ENCODE data around the gene DISC1.

DISC1 gene

DNA sequence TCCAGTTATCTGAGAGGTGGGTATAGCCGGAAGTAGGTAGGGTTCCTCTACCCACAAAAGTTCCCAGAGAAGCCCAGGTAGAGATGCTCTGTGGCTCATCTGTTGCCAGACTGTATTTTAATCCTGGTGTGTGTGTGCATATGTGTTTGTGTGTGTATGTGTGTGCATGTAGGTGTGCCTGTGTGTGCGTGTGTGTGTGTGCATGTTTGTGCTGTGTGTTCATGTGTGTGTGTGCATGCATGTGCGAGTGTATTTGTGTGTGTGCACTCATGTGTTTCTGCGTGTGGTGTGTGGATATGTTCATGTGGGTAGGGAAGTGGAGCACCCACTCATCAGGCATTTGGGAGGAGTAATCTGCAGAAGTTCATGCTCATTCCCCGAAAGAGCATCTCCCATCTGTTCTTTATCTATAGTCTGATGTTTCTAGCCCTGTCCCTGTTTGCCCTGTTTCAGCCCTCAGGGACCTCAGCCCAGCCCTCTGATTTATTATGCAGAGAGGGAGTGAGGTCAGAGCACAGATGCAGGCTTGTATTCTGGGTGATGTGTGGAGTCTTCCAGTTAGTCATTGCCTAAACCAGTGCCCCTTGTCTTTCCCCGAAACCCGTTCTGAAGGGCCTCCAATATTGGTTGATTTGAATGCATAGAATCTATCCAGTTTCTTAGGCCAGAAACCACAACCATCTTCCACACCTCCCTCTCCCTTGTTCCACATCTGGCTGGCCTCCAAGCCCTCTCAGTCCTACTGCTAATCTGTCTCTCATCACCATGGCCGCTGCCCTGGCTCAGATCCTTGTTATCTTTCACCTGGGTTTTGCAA, 69.1 kb downstream of the DISC1 start:
- no peak for DNase-seq (ENCODE audit: low read depth, low spot score)

GRCh38 chr1:231699784-231700183, 73.2 kb downstream of the DISC1 start:
- DNase-seq (ENCODE audit: low read depth, low spot score) = no peak

GRCh38 chr1:231701306-231701705, 74.7 kb downstream of the DISC1 start:
- no peak for DNase-seq (ENCODE audit: low read depth, low spot score)

DNA sequence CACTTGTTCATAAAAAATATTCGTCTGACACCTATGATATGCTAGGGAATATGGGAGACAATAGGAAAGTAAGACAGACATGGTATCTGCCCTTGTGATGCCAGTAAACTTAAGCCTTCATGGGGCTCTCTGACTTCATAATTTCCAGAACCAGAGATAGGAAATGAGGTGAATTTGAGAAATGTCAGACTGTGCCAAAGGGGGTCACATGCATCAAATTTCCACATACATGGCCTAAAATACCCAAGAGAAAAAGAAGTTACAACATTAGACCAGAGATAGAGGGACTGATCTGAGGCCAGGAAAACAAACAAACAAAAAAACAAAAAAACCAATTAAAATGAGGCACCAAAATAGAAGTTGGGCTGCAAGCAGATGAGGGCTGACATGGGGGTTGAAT, 75.7 kb downstream of the DISC1 start:
- DNase-seq (ENCODE audit: low read depth, low spot score) = no peak

DNA sequence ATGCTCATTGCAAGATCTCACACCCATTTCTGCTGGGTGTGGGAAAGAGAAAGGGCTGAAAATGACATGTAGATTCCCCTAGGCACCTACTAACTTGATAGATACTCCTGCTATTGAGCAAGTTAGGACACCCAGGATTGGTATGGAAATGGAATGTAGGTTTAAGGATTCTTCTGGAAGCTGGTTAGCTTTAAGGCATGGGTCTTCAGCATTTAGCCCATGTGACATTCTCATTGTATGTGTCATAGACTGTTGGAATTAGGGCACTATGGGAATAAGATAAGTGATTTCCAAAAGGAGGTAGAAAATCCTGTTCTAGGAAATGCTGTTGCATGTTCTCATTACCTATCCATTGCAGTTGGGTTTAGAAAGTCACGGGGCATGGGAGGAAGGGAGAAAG, 76.2 kb downstream of the DISC1 start:
- no peak for DNase-seq (ENCODE audit: low read depth, low spot score)

DNA sequence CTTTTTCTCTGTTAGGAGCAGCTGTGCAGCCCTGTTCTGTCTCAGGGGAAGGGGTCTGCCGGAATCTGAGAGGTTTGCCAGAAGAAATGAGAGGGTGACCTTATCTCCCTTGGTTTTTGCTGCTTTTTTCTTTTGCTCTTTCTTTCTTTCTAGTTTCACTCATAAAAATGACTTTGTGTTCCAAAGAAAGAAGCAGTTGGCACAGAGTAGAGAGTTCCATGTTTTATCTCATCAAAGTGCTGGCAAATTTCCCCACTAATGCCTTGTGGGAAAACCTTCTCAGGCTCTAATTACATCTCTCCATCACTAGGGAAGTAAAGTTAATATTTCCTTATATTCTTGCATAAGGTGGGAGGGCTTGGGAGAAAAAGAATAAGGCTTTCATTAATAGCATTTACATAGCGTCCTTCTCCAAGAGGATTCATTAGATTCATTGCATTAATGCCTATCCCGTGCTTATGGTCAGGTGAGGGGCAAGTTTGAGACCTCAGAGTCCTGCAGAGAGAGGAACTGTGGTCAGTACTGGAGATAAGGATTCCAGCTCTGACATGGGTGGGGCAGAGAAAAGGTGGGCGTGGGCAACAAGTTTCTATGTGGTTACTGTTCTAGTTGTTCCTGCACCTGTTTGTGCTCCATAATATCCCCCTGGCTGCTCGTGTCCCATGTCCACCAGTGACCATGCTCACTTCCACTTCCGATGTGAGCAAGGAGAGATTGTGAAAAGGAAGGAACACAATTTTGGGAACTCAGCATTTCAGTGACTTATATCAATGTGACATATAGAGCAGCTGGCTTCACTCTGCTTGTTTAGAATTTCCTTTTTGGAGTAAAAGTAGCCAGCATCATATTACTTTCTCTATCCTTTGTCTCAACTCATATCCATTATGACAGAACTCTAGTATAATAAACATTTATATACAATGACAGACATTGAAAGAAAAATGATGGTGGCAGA, 79.5 kb downstream of the DISC1 start:
- DNase-seq (ENCODE audit: low read depth, low spot score) = no peak

DNA sequence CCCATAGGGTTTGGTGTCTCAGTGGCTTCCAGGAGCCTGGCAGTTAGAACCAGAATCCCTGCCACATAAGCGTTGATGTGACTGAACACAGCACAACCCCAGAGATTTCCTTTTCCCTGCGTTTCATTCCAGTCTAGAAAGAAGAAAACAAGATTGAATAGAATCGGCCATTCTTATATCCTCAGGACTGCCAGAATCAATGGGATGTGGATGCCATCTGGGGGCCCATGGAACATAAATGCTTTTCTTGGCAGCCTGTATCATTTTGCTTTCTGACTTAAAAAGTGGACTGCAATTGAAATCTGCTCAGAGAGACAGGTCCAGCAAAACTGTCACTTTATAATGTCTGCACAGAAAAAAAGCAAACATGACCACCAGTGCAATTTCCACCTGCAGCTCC, 80.3 kb downstream of the DISC1 start:
- no peak for DNase-seq (ENCODE audit: low read depth, low spot score)

DNA sequence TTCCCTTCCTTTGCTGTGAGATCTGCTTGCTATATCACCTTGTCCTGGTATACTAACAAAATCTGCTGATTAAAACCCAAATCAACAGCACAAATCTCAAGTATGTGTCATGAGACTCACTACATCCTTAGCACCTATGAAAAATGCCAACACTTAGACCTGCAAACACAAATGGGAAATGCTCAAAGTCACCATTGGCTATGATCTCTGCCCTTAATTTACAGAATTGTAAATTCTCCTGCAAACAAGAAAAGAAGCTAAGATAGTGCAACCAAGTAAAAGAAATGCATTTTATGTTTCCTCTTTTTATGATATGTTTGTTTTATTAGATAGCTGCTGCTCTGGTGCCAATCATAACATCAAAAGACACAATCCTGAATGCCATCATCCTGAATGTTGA, 80.8 kb downstream of the DISC1 start:
- no peak for DNase-seq (ENCODE audit: low read depth, low spot score)

- DNase-seq (ENCODE audit: low read depth, low spot score) = no peak
These were observed 81.8 kb downstream of the DISC1 start for GRCh38 chr1:231708394-231708793.

- DNase-seq (ENCODE audit: low read depth, low spot score) = no peak
These were observed 87.8 kb downstream of the DISC1 start for GRCh38 chr1:231714440-231714839.

GRCh38 chr1:231715816-231716722, 89.5 kb downstream of the DISC1 start:
- DNase-seq (ENCODE audit: low read depth, low spot score) = no peak

DNA sequence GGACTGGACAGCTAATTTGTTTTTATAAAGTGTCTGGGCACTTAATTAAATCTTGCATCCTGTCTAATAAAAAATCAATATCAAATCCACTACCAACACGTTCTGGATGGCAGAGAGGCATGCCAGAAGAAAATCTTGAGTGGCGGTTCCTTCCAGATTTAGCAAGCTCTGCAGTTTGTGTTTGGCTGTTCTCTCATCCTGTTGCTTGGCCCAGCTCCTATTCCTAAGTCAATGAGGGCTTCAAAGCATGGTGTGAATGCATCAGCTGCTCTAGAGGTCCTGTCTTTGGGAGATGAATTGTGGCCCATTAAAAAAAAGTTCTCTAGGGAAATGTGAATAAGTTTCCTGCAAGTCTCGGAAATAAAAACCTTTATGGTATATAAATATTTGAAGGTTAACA, 90.3 kb downstream of the DISC1 start:
- no peak for DNase-seq (ENCODE audit: low read depth, low spot score)

- no peak for DNase-seq (ENCODE audit: low read depth, low spot score)
These were observed 93.0 kb downstream of the DISC1 start for GRCh38 chr1:231719485-231720183.

DNA sequence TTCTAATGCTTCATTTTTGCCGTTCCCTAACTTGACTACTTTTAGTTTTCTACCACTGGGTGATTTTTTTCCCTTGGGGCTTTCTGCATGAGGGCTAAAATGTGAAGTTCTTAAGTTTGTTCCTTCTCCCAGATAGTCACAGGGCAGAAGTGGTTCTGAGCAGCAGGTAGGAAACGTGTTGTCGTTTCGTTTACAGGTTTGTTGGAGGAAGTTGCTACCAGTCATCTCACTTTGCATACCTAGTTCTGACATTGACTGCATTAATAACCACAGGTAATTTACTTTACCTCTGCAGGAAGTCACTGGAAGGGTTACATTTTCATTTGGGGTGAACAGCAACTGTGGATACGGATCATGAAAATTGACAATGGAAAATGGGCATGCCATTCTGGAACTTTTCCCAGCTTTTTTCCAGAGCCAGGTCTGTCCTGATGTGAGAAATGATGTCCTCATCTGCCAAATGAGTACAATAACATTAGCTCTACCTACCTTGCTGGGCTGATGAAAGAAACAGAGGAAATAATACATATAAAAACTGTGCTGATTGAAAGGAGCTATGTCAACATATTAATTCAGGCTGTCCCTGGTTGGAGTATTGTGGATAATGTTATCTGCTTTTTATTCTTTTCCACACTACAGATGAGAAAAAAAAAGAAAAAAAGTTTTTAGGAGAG, 94.2 kb downstream of the DISC1 start:
- no peak for DNase-seq (ENCODE audit: low read depth, low spot score)

DNA sequence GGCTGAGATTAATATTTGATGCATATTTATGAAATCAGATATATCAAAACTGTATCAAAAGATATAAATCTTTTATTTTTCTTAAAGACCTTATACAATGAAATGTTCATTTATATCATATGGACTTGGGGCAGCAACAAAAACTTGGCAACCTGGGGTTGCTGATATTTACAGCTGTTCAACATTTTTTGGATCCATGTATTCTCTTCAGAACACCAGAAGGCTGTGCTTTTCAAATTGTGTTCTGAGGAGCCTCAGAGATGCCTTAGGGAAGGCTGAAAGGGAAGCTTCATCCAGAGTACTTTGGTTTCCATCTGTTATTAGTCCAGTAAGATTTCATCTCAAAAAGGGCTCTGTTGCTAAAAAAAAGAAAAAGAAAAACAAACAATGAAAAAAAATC, 94.8 kb downstream of the DISC1 start:
- no peak for DNase-seq (ENCODE audit: low read depth, low spot score)

DNA sequence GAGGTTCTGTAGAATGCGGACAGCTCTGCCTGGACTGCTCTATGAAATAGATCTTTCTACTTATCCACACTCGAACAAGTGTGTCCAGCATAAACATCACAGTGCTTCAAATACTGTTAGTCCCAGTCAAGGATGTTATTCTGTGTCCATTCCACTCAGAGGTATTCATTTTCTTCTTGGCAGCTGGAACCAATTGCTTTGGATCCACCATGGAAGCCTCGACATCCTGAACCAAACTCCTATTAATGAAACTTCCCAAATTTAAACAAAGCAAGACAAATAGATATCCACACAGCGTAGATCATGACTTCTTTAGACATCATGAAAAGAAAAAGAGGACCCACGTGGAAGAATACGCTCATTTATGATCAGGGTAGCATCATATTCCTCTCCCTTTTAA, 95.8 kb downstream of the DISC1 start:
- no peak for DNase-seq (ENCODE audit: low read depth, low spot score)

- DNase-seq (ENCODE audit: low read depth, low spot score) = no peak
These were observed 96.6 kb downstream of the DISC1 start for GRCh38 chr1:231723146-231723545.

- DNase-seq (ENCODE audit: low read depth, low spot score) = no peak
These were observed 97.5 kb downstream of the DISC1 start for GRCh38 chr1:231724041-231724440.

GRCh38 chr1:231724876-231725647, 98.5 kb downstream of the DISC1 start:
- peak; percentile 60 for DNase-seq (ENCODE audit: low read depth, low spot score)

DNA sequence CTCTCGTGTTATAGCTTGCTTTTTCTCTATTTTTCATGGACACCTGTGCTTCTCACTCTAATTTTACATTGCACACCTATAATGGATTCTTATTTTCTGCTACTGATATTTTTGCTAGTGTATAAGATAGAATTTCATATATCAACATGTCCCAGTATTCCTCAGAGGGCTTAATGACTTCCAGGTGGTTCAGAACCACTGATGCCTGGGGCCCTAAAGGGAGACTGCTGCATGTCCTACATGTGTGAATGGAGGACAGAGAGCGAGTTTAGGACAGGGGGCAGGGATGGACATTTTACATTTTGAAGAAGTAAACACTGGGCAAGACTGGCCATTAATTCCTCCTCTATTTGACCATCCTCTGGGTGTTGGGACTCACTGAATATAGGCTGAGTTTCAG, 100.6 kb downstream of the DISC1 start:
- no peak for DNase-seq (ENCODE audit: low read depth, low spot score)
